Measurements from ENCODE around the gene GNG12.

Gene GNG12

GRCh38 chr1:67839826-67840225, 6.6 kb upstream of the GNG12 start:
- no peak for DNase-seq

GRCh38 chr1:67838180-67838910, 5.1 kb upstream of the GNG12 start:
- DNase-seq: no peak

- no peak for DNase-seq
Measured at GRCh38 chr1:67836769-67837168, 3.5 kb upstream of the GNG12 start.

GRCh38 chr1:67835663-67836452, 2.6 kb upstream of the GNG12 start:
- DNase-seq: no peak

GRCh38 chr1:67834246-67834877, 1.1 kb upstream of the GNG12 start:
- DNase-seq: no peak

- no peak for DNase-seq
Measured at GRCh38 chr1:67833602-67833940, 304 bp upstream of the GNG12 start.

GRCh38 chr1:67831850-67832513, 1.3 kb downstream of the GNG12 start:
- no peak for DNase-seq

GRCh38 chr1:67830928-67831830, 2.1 kb downstream of the GNG12 start:
- no peak for DNase-seq

- DNase-seq: no peak
Measured at GRCh38 chr1:67830226-67830625, 3.0 kb downstream of the GNG12 start.

- DNase-seq: no peak
Measured at GRCh38 chr1:67827688-67828087, 5.6 kb downstream of the GNG12 start.

- no peak for DNase-seq
Measured at GRCh38 chr1:67825591-67825990, 7.7 kb downstream of the GNG12 start.

- DNase-seq: no peak
Measured at GRCh38 chr1:67824766-67825165, 8.5 kb downstream of the GNG12 start.

- DNase-seq: no peak
Measured at GRCh38 chr1:67823615-67824014, 9.7 kb downstream of the GNG12 start.

- DNase-seq: no peak
Measured at GRCh38 chr1:67821263-67821662, 12.0 kb downstream of the GNG12 start.

- DNase-seq: no peak
Measured at GRCh38 chr1:67818725-67819301, 14.5 kb downstream of the GNG12 start.

GRCh38 chr1:67818162-67818561, 15.1 kb downstream of the GNG12 start:
- no peak for DNase-seq

GRCh38 chr1:67817319-67817718, 15.9 kb downstream of the GNG12 start:
- DNase-seq: no peak

GRCh38 chr1:67816506-67816905, 16.8 kb downstream of the GNG12 start:
- DNase-seq: no peak

GRCh38 chr1:67816095-67816475, 17.2 kb downstream of the GNG12 start:
- DNase-seq: no peak

- no peak for DNase-seq
Measured at GRCh38 chr1:67815303-67816094, 17.8 kb downstream of the GNG12 start.

- DNase-seq: no peak
Measured at GRCh38 chr1:67814121-67814772, 19.0 kb downstream of the GNG12 start.

Data from activated naive CD4-positive, alpha-beta T cell (primary cell).